ENCODE results near the gene KLHL6.

Gene KLHL6

GRCh38 chr3:183548262-183548769 lies 7.2 kb downstream of the KLHL6 start:
- Mint-ChIP-seq H3K4me1 (peaks cover 30% of the 10 kb centered on the region), H3K27ac (peak overlapping the region; percentile 76), H3K4me3 (no peak overlapping the region), H3K27me3 (ENCODE audit: low read depth, poor library complexity) (peaks cover 10% of the 10 kb centered on the region), H3K36me3 (ENCODE audit: low read depth) (no peaks in the 10 kb centered on the region), H3K9me3 (no peaks in the 10 kb centered on the region)
- no peak for DNase-seq
- no peak for TF ChIP-seq CTCF (IDR thresholded peaks at IDR 0.05)

- Mint-ChIP-seq H3K9me3 (no peaks in the 10 kb centered on the region), H3K4me1 (peaks cover 25% of the 10 kb centered on the region), H3K27me3 (ENCODE audit: low read depth, poor library complexity) (peaks cover 7% of the 10 kb centered on the region), H3K27ac (no peak overlapping the region), H3K36me3 (ENCODE audit: low read depth) (no peaks in the 10 kb centered on the region), H3K4me3 (no peak overlapping the region)
- TF ChIP-seq CTCF (IDR thresholded peaks at IDR 0.05) = no peak
- DNase-seq = no peak
Measured at GRCh38 chr3:183546625-183547024, 8.9 kb downstream of the KLHL6 start.

GRCh38 chr3:183545708-183546107 lies 9.8 kb downstream of the KLHL6 start:
- H3K27me3 Mint-ChIP-seq (ENCODE audit: low read depth, poor library complexity) = peaks cover 6% of the 10 kb centered on the region
- no peak for TF ChIP-seq CTCF (IDR thresholded peaks at IDR 0.05)
- peaks cover 25% of the 10 kb centered on the region for H3K4me1 Mint-ChIP-seq
- H3K27ac Mint-ChIP-seq = no peak overlapping the region
- H3K4me3 Mint-ChIP-seq = no peak overlapping the region
- DNase-seq = no peak
- no peaks in the 10 kb centered on the region for H3K9me3 Mint-ChIP-seq
- no peaks in the 10 kb centered on the region for H3K36me3 Mint-ChIP-seq (ENCODE audit: low read depth)

DNA sequence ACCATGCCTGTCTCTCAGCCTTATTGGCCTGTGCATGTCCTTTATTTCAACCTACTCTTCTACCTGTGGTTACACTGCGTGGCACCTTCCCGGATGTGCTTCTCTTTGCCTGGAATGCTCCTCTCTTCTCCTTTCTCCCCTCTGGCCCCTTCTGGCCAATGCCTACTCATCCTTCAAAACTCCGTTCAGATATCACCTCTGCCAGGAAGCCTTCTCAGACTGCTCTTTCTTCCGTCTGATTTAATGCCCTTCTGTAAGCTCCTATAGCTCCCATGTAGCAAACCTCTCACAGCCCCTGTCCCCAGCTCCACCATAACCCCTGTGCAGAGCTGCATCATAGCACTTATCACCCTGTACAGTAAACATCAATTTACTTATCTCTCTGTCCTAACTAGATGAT lies 13.2 kb downstream of the KLHL6 start:
- no peak for TF ChIP-seq CTCF (IDR thresholded peaks at IDR 0.05)
- no peaks in the 10 kb centered on the region for H3K36me3 Mint-ChIP-seq (ENCODE audit: low read depth)
- no peak overlapping the region for H3K27ac Mint-ChIP-seq
- no peak overlapping the region for H3K4me3 Mint-ChIP-seq
- no peaks in the 10 kb centered on the region for H3K9me3 Mint-ChIP-seq
- no peak for DNase-seq
- H3K4me1 Mint-ChIP-seq = peaks cover 21% of the 10 kb centered on the region
- H3K27me3 Mint-ChIP-seq (ENCODE audit: low read depth, poor library complexity) = peaks cover 8% of the 10 kb centered on the region

- Mint-ChIP-seq H3K9me3 (no peaks in the 10 kb centered on the region), H3K27me3 (ENCODE audit: low read depth, poor library complexity) (peaks cover 8% of the 10 kb centered on the region), H3K4me3 (no peak overlapping the region), H3K4me1 (peaks cover 27% of the 10 kb centered on the region), H3K27ac (no peak overlapping the region), H3K36me3 (ENCODE audit: low read depth) (no peaks in the 10 kb centered on the region)
- no peak for DNase-seq
- TF ChIP-seq CTCF (IDR thresholded peaks at IDR 0.05) = no peak
Measured at GRCh38 chr3:183541738-183542137, 13.8 kb downstream of the KLHL6 start.

DNA sequence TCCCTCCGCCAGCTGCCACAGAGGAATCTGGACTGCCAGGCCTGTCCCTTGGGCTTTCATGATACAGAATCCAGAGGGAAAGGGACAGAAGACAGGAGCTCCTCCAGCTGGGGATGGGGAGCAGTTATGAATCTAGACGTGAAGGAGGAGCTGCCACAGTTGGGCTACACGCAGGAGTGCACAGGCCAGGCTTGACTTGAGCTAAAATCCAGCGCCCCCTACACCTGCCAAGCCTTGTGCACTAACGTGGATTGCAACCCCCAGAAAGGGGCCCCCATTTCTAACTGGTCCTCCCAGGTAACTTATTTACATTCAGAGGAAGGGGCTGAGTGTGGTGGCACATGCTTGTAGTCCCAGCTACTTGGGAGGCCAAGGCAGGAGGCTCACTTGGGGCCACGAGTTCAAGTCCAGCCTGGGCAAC lies 14.3 kb downstream of the KLHL6 start:
- Mint-ChIP-seq H3K27ac (no peak overlapping the region), H3K27me3 (ENCODE audit: low read depth, poor library complexity) (peaks cover 8% of the 10 kb centered on the region), H3K36me3 (ENCODE audit: low read depth) (no peaks in the 10 kb centered on the region), H3K4me3 (no peak overlapping the region), H3K4me1 (peaks cover 27% of the 10 kb centered on the region), H3K9me3 (no peaks in the 10 kb centered on the region)
- no peak for DNase-seq
- no peak for TF ChIP-seq CTCF (IDR thresholded peaks at IDR 0.05)
